GM21576 (cell line): Measurements from ENCODE around the gene GNB1.
"Not testable (repeated sequence)": the region's sequence is repeated elsewhere in the genome, so short reads cannot be mapped to it uniquely, and the experiment has no call there.

Experiments
- ATAC-seq: cut with Tn5 transposase; IDR thresholded peaks from one replicate; pipeline ENCODE4 v1.9.1; 2021; ENCODE audit warnings: mild to moderate bottlenecking, moderate library complexity; ENCODE audit not compliant: unreplicated experiment

Gene GNB1

GRCh38 chr1:1890506-1891348 lies at the start of gene GNB1:
Gene GNB1 (minus strand): TSS chr1:1891087. CDS start chr1:1825453, 65,634 bp downstream.
- peak; percentile 68 for ATAC-seq

- no peak for ATAC-seq
These were observed 49.2 kb upstream of the GNB1 start for GRCh38 chr1:1940123-1940425.

GRCh38 chr1:1939296-1940122 lies 48.6 kb upstream of the GNB1 start:
- ATAC-seq = no peak

- no peak for ATAC-seq
These were observed 47.9 kb upstream of the GNB1 start for GRCh38 chr1:1938613-1939295.

- ATAC-seq = no peak
These were observed 47.3 kb upstream of the GNB1 start for GRCh38 chr1:1938276-1938573.

GRCh38 chr1:1937549-1938275 lies 46.8 kb upstream of the GNB1 start:
- no peak for ATAC-seq

- ATAC-seq = no peak
These were observed 46.2 kb upstream of the GNB1 start for GRCh38 chr1:1937061-1937460.

- not testable (repeated sequence) for ATAC-seq
These were observed 44.0 kb upstream of the GNB1 start for GRCh38 chr1:1934848-1935247.

GRCh38 chr1:1929639-1930545 lies 39.0 kb upstream of the GNB1 start:
- no peak for ATAC-seq

GRCh38 chr1:1929102-1929638 lies 38.3 kb upstream of the GNB1 start:
- ATAC-seq = no peak

- ATAC-seq = no peak
These were observed 37.6 kb upstream of the GNB1 start for GRCh38 chr1:1928231-1929101.

GRCh38 chr1:1927751-1928150 lies 36.9 kb upstream of the GNB1 start:
- no peak for ATAC-seq

GRCh38 chr1:1926886-1927660 lies 36.2 kb upstream of the GNB1 start:
- no peak for ATAC-seq

- ATAC-seq = no peak
These were observed 35.5 kb upstream of the GNB1 start for GRCh38 chr1:1926346-1926811.

- ATAC-seq = no peak
These were observed 34.8 kb upstream of the GNB1 start for GRCh38 chr1:1925437-1926345.

GRCh38 chr1:1924849-1925248 lies 34.0 kb upstream of the GNB1 start:
- no peak for ATAC-seq

GRCh38 chr1:1924386-1924785 lies 33.5 kb upstream of the GNB1 start:
- no peak for ATAC-seq
